GM12865 (cell line): ENCODE measurements around the gene EIF2AK2.

Experiments used
- DNase-seq: peaks from one replicate; pipeline ENCODE4 v3.0.0; 2010; ENCODE audit warnings: low read depth
- H3K4me3 ChIP-seq: 2 replicates; pipeline ENCODE4 v1.5.1; 2011; ENCODE audit warnings: mild to moderate bottlenecking, low read depth, low read length, control low read depth
- TF ChIP-seq, protein P1 (sequence below): IDR thresholded peaks from 2 replicates; pipeline ENCODE4 v1.5.1; 2011; ENCODE audit warnings: low read length, control low read depth, low read depth, inconsistent platforms; ENCODE audit not compliant: insufficient read depth; ENCODE audit errors: missing control alignments

Gene EIF2AK2

DNA sequence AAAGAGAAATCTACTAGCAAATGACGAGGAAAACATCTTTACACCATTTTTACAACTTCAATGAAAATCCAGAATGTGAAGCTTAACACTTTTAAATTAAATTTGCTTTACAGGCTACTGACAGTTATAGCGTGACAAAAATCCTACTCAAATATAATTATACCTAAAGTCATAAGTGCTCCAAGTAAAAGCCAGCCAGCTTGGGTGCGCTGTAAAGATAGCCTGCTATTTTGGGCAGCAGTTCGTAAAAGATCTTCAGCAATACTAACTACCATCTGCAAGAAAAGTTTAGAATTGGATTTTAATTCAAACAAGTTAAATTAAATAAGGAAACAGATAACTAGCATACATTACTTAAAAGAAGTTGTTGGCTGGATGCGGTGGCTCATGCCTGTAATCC lies 95.0 kb downstream of the EIF2AK2 start:
- TF ChIP-seq, protein P1, sequence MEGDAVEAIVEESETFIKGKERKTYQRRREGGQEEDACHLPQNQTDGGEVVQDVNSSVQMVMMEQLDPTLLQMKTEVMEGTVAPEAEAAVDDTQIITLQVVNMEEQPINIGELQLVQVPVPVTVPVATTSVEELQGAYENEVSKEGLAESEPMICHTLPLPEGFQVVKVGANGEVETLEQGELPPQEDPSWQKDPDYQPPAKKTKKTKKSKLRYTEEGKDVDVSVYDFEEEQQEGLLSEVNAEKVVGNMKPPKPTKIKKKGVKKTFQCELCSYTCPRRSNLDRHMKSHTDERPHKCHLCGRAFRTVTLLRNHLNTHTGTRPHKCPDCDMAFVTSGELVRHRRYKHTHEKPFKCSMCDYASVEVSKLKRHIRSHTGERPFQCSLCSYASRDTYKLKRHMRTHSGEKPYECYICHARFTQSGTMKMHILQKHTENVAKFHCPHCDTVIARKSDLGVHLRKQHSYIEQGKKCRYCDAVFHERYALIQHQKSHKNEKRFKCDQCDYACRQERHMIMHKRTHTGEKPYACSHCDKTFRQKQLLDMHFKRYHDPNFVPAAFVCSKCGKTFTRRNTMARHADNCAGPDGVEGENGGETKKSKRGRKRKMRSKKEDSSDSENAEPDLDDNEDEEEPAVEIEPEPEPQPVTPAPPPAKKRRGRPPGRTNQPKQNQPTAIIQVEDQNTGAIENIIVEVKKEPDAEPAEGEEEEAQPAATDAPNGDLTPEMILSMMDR, result no peak
- H3K4me3 ChIP-seq, result no peak overlapping the region
- no peak for DNase-seq

DNA sequence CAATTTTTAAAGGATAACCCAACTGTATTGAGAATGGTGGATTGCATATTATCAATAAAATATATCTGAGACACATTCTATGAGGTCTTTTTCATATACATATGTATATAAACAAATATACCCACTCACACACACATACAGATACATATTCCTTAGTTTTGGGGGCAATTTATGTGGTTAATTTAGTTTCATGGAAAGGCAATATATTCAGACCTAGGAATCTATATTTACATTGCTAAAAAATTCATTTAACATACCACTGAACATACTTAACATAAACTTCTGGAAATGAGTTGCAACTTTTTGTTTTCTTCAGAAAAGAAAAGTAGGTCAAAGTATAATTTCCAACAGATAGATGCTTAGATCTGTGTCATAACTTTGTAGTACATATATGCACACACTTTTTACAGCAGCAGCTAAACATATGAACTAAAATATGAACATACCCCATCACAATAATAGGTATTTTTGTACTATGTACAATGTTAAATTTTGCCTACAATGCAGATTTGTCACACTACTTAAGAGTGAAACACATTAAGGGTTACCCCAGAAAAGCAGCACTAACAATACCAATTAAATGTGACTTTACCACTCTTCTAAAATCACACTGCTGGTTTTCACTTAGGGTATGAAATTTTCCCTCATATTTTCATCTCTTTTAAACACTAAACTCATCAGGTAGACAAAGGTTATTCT lies 95.6 kb downstream of the EIF2AK2 start:
- no peak overlapping the region for H3K4me3 ChIP-seq
- TF ChIP-seq, protein P1, result no peak
- no peak for DNase-seq

- TF ChIP-seq, protein P1, result no peak
- no peak for DNase-seq
Observed at GRCh38 chr2:37060446-37060845, 96.3 kb downstream of the EIF2AK2 start.

DNA sequence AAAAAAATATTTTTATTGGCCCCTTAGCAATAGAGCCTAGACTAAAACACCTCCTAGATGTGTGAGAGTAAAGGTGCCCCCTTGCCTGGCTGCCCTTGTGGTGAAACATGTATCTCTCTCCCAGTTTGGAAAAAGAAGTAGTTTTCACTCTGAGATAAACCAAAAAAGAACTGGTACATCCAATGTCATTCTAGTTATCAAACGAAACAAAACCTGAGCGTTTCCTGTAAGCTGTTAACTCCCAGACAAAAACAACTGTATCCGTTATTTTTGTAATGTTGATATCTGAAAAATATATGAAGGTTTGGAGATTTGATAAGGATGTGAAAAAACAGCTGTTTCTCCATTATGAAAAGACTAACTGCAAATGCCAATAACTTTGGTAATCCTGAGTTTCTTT lies 96.9 kb downstream of the EIF2AK2 start:
- no peak for DNase-seq
- H3K4me3 ChIP-seq, result no peak overlapping the region
- TF ChIP-seq, protein P1, result no peak

More at GRCh38 chr2:37060446-37060845, 96.3 kb downstream of the EIF2AK2 start:
- no peak overlapping the region for H3K4me3 ChIP-seq

GRCh38 chr2:37052600-37053332 lies 104.0 kb downstream of the EIF2AK2 start:
- H3K4me3 ChIP-seq, result no peak overlapping the region
- DNase-seq, result no peak
- TF ChIP-seq, protein P1, result no peak
